Kidney epithelial cell (primary cell): Measurements from ENCODE around the gene DCDC2B. TPM values are rescaled to one million over a fixed set of nuclear protein-coding genes. Genes with fewer than 3 reads are reported as not detected.

Source experiments
- DNase-seq: peaks from one replicate; pipeline ENCODE4 v3.0.0-alpha.2; 2010; ENCODE audit warnings: low read depth
- H3K27me3 ChIP-seq: 2 replicates; pipeline ENCODE4 v1.6.0; 2011; ENCODE audit warnings: low read length; ENCODE audit not compliant: control insufficient read depth, insufficient read depth
- H3K36me3 ChIP-seq: 2 replicates; pipeline ENCODE4 v1.5.1; 2011; ENCODE audit warnings: low read length; ENCODE audit not compliant: control insufficient read depth, insufficient read depth
- H3K4me3 ChIP-seq: 2 replicates; pipeline ENCODE4 v1.5.1; 2011; ENCODE audit warnings: low read depth, mild to moderate bottlenecking, control low read depth, low read length
- total RNA-seq: library from RNA; depleted of rRNA; stranded (reverse); fragments of >200 nt; gene quantifications from 2 replicates; pipeline ENCODE4 v1.2.3, GENCODE V29; 2015
- TF ChIP-seq, protein P1 (sequence below): IDR thresholded peaks from 2 replicates; pipeline ENCODE4 v1.5.1; 2011; ENCODE audit warnings: mild to moderate bottlenecking, moderate library complexity, low read length, control low read depth, inconsistent platforms; ENCODE audit not compliant: insufficient read depth, poor library complexity, severe bottlenecking

Gene DCDC2B
- total RNA-seq, 1 donor from 2014 or later, result not detected

DNA sequence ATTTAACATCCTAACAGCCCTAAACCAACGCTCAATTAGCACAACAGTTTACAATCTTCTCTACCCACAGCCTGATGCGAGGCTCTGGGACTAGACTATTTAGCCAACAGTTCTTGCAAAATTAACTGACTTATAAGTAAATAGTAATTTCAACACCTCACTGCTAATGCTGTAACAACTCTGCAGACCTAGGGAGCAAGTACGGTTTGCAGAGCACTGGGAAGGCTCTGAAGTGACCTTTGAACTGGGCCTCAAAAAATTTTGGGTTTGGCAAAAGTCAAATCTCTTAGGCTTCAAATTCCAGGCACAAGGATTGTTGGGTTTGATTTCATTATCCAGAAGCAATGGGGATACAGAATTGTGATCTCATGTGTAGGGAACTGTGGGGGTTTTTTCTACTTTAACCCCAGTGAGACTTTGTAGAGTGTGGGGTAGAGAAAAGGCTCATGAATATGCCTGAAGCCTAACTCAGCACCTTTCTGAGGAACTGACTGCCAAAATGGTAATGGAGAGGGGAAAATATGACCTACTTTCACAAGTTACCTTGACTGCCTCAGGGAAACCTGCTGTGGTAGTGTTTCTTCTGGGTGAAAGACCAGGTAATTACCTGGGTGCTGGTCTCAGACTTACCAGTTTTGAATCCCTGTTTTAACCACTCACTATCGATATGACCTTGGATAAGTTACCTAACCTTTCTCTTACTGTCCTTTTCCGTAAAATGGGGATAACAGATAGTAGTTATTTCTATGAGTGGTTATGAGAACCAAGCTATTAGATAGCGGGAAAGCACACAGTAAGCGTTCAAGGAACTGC, 30.3 kb upstream of the DCDC2B start:
- DNase-seq, result no peak
- H3K36me3 ChIP-seq, result no peaks in the 10 kb centered on the region
- no peak overlapping the region for H3K4me3 ChIP-seq
- H3K27me3 ChIP-seq, result no peaks in the 10 kb centered on the region
- TF ChIP-seq, protein P1, sequence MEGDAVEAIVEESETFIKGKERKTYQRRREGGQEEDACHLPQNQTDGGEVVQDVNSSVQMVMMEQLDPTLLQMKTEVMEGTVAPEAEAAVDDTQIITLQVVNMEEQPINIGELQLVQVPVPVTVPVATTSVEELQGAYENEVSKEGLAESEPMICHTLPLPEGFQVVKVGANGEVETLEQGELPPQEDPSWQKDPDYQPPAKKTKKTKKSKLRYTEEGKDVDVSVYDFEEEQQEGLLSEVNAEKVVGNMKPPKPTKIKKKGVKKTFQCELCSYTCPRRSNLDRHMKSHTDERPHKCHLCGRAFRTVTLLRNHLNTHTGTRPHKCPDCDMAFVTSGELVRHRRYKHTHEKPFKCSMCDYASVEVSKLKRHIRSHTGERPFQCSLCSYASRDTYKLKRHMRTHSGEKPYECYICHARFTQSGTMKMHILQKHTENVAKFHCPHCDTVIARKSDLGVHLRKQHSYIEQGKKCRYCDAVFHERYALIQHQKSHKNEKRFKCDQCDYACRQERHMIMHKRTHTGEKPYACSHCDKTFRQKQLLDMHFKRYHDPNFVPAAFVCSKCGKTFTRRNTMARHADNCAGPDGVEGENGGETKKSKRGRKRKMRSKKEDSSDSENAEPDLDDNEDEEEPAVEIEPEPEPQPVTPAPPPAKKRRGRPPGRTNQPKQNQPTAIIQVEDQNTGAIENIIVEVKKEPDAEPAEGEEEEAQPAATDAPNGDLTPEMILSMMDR, result no peak

DNA sequence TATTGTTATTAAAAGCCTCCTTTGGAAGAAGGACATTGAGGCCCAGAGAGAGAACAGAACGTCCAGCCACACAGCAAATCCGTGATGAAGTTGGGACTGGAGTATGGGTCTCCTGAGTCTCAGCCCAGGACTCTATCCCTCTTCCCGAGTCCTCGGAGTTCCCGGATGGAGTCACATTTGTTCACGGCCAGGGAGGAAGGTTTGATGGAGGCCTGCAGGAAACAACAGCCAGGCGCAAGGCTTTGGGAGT, 29.8 kb upstream of the DCDC2B start:
- H3K36me3 ChIP-seq, result no peaks in the 10 kb centered on the region
- peak overlapping the region; percentile 59 for H3K4me3 ChIP-seq
- TF ChIP-seq, protein P1, result no peak
- DNase-seq, result no peak
- H3K27me3 ChIP-seq, result no peaks in the 10 kb centered on the region

DNA sequence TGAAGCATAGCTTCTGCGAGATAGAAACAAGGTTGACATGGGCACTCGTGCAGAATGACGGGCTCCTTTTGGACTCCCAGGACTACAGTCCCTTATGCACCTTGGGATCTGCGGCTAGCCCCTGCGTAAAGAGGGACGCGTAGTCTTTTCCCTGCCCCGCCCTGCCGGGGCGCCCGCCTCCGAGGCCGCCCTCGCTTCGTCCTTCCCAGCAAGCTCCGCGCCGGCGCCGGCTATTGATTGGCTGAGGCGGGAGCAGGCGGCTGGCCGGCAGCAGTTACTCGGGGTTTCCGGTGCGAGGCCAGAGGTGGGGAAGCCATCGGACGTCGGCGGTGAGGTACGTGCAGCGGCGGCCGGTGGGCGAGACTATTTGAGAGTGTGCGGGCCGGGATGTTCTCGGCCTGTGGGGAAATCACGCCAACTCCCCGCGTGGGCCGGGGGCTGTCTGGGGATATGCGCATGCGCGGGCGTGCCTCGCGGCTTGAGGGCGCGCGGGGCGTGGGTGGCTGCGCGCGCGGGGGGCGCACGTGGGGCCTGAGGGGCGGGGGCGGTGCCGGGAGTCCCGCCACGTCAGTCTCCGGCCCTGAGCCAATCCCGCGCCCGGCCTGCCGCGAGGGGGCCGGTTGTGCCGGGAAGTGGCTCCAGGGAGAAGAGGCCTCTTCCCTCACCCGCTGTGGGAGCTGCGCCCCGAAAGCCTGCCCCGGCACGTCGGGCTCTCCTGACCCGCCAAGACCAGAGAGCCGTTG, 29.3 kb upstream of the DCDC2B start, which contains the start of gene TXLNA:
Gene TXLNA (plus strand): TSS at position 233 of the 743 bp plus-strand sequence. CDS start 671 bp downstream, outside the sequence.
- no peak for DNase-seq
- no peaks in the 10 kb centered on the region for H3K36me3 ChIP-seq
- H3K4me3 ChIP-seq, result peak within 1 kb of the TSS; percentile 59
- H3K27me3 ChIP-seq, result no peaks in the 10 kb centered on the region
- TF ChIP-seq, protein P1, result no peak

DNA sequence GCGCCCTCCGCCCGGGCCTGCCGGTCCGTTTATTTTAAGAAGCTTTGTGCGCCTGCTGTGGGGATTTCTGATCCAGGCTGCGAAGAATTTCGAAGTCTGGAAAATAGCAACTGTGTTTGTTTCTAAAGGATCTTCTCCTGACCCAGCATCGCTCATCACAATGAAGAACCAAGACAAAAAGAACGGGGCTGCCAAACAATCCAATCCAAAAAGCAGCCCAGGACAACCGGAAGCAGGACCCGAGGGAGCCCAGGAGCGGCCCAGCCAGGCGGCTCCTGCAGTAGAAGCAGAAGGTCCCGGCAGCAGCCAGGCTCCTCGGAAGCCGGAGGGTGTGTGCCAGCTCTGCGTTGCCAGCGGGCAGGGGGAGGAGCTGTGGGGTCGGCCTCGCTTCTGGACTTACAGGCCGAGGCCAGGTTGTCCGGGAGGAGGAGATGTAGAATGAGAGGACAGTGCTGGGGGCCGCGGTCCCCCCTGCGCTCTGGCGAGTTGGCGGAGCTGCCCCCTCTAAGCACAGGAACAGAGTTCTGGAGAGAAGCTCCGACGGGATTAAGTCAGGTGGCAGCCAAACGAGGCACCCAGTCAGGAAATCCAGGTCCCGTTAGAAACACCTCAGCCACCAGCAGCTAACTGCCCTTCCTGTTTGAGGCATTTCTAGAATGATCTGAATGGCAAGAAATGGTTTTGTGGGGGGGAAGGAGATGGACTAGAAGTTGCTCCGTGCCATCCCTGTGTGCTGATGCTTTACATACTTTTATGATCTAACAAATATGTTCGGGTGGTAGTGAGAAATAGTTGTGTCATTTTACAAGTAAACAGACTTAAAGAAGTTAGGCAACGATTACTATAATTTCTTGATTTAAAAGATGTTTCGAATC, 28.5 kb upstream of the DCDC2B start:
- H3K36me3 ChIP-seq, result no peaks in the 10 kb centered on the region
- DNase-seq, result no peak
- no peaks in the 10 kb centered on the region for H3K27me3 ChIP-seq
- peak overlapping the region; percentile 59 for H3K4me3 ChIP-seq
- TF ChIP-seq, protein P1, result no peak

DNA sequence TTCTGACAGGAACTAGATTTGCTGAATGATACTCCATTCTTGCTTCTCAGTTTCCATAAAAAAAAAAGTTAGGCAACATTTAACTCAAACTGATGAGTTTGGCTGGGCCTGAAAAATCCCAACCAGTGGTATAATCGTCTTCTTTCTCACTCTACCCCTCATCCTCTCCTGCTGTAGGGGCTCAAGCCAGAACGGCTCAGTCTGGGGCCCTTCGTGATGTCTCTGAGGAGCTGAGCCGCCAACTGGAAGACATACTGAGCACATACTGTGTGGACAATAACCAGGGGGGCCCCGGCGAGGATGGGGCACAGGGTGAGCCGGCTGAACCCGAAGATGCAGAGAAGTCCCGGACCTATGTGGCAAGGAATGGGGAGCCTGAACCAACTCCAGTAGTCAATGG, 27.8 kb upstream of the DCDC2B start:
- Histone ChIP-seq H3K36me3 (no peaks in the 10 kb centered on the region), H3K27me3 (no peaks in the 10 kb centered on the region), H3K4me3 (peak overlapping the region; percentile 59)
- TF ChIP-seq, protein P1, result no peak
- no peak for DNase-seq
